K562 (cell line): ENCODE results near the gene RPF1. TPM values are rescaled to one million over a fixed set of nuclear protein-coding genes. Genes with fewer than 3 reads are reported as not detected.

ENCODE experiments used
- ATAC-seq: fragments of 200-7000 bp; cut with Tn5 transposase; 3 replicates; pipeline ENCODE4 v1.9.1; 2020; ENCODE audit warnings: moderate library complexity
- BruUV-seq: library from RNA; stranded (reverse); fragments of 400-500 nt; replicated peaks from 2 replicates; lab custom pipeline; 2021; lab: Mats Ljungman, UMichigan
- CTCF ChIA-PET: fragments of 300-600 bp; formaldehyde crosslinking; extraction: SDS; loops from one replicate; lab custom pipeline; 2021; ENCODE audit warnings: low intra/inter-chr PET ratio; lab: Yijun Ruan, JAX
- POLR2A ChIA-PET: fragments of 300-600, 350-650 bp; sonication (Branson Sonifier 250); formaldehyde crosslinking; extraction: SDS; loops from one replicate; lab custom pipeline; 2021; ENCODE audit warnings: antibody characterized with exemption, inconsistent platforms; lab: Yijun Ruan, JAX
- DNase-seq, 4 experiments: peaks; one replicate each; pipeline versions ENCODE4 v3.0.0 to v3.0.0-alpha.2; 2011 to 2018; ENCODE audit warnings: low spot score in 3 of 4, mixed read lengths in 3 of 4; ENCODE audit errors: extremely low read depth in 1 of 4
- FAIRE-seq: peaks from 2 replicates; lab custom pipeline; 2011; peaks lifted over from hg19 to GRCh38; lab: Jason Lieb, UNC
- H2AFZ ChIP-seq: 2 replicates; pipeline ENCODE4 v1.6.0; 2011; ENCODE audit warnings: low read depth, low read length, control low read depth, inconsistent platforms
- H3K27ac ChIP-seq: fragments of 200-600 bp; 3 replicates; pipeline ENCODE4 v1.8.0; 2011; ENCODE audit warnings: low read depth, mild to moderate bottlenecking, control low read depth, inconsistent platforms, low read length, moderate library complexity, mixed read lengths; ENCODE audit errors: extremely low read depth
- H3K27me3 ChIP-seq, 2 experiments: fragments of 300-600 bp in 1 of 2; 2 replicates in 1 of 2; 3 replicates in 1 of 2; pipeline versions ENCODE4 v1.6.0 to v1.8.0; 2011; ENCODE audit warnings: inconsistent platforms in 2 of 2, low read length in 2 of 2, mild to moderate bottlenecking in 1 of 2, mixed read lengths in 1 of 2, moderate library complexity in 1 of 2; ENCODE audit not compliant: control insufficient read depth in 2 of 2, insufficient read depth in 2 of 2
- H3K36me3 ChIP-seq: fragments of 300-600 bp; 3 replicates; pipeline ENCODE4 v1.8.0; 2011; ENCODE audit warnings: mild to moderate bottlenecking, low read length, inconsistent platforms; ENCODE audit not compliant: control insufficient read depth, insufficient read depth
- H3K4me1 ChIP-seq, 2 experiments: fragments of 200-600 bp in 1 of 2; replicated peaks in 1 of 2; 2 replicates in 1 of 2; 3 replicates in 1 of 2; pipeline versions ENCODE4 v1.5.1 to v1.8.0; 2011; ENCODE audit warnings: inconsistent platforms in 2 of 2, low read length in 2 of 2, mild to moderate bottlenecking in 1 of 2, mixed read lengths in 1 of 2, moderate library complexity in 1 of 2; ENCODE audit not compliant: control insufficient read depth in 2 of 2, insufficient read depth in 2 of 2
- H3K4me2 ChIP-seq: 2 replicates; pipeline ENCODE4 v1.6.1; 2011; ENCODE audit warnings: low read length, control low read depth, inconsistent platforms, mixed read lengths; ENCODE audit not compliant: insufficient read depth
- H3K4me3 ChIP-seq: fragments of 200-600 bp; sonication (generic), shearing (Covaris generic); 2 replicates; pipeline ENCODE4 v1.5.1; 2016; ENCODE audit warnings: control low read depth, inconsistent platforms
- H3K79me2 ChIP-seq: fragments of 200-600 bp; 3 replicates; pipeline ENCODE4 v1.8.0; 2011; ENCODE audit warnings: low read length, inconsistent platforms; ENCODE audit not compliant: control insufficient read depth, insufficient read depth
- H3K9ac ChIP-seq, 2 experiments: 2 replicates each; pipeline versions ENCODE4 v1.6.0 to v1.6.1; 2011; ENCODE audit warnings: low read depth in 2 of 2, low read length in 2 of 2, control low read depth in 1 of 2, inconsistent platforms in 1 of 2, mild to moderate bottlenecking in 1 of 2, mixed read lengths in 1 of 2; ENCODE audit not compliant: insufficient read depth in 1 of 2
- H3K9me1 ChIP-seq: one replicate; pipeline ENCODE4 v1.6.0; 2011; ENCODE audit warnings: inconsistent platforms, mild to moderate bottlenecking, low read length, moderate library complexity; ENCODE audit not compliant: control insufficient read depth, insufficient read depth
- H3K9me3 ChIP-seq: replicated peaks from 2 replicates; pipeline ENCODE4 v1.5.1; 2011; ENCODE audit warnings: low read depth, low read length, inconsistent platforms; ENCODE audit not compliant: control insufficient read depth, insufficient read depth
- H4K20me1 ChIP-seq: replicated peaks from 2 replicates; pipeline ENCODE4 v1.6.1; 2011; ENCODE audit warnings: low read length, inconsistent platforms, mixed read lengths; ENCODE audit not compliant: control insufficient read depth, insufficient read depth
- KDM4B ChIP-seq, 2 experiments: fragments of 450-650 bp in 1 of 2; sonication (generic) in 1 of 2; IDR thresholded peaks; 2 replicates each; pipeline ENCODE4 v1.6.1; 2016 to 2017; ENCODE audit warnings: borderline replicate concordance in 2 of 2, antibody characterized with exemption in 1 of 2, low read depth in 1 of 2, mild to moderate bottlenecking in 1 of 2
- PHF20 ChIP-seq: fragments of 450-650 bp; IDR thresholded peaks from 2 replicates; pipeline ENCODE4 v1.6.1; 2018; ENCODE audit not compliant: partially characterized antibody
- POLR2A ChIP-seq: fragments of 450-650 bp; conservative IDR thresholded peaks from 2 replicates; pipeline ENCODE4 v1.6.1; 2016
- SIN3A ChIP-seq, 2 experiments: fragments of 150-350 bp in 1 of 2; IDR thresholded peaks; 2 replicates each; pipeline ENCODE4 v1.6.1; 2011 to 2016; ENCODE audit warnings: borderline replicate concordance in 2 of 2, low read depth in 2 of 2, low read length in 2 of 2, mild to moderate bottlenecking in 2 of 2, moderate library complexity in 2 of 2; ENCODE audit not compliant: control insufficient read depth in 1 of 2
- ZNF263 ChIP-seq: sonication (generic); formaldehyde crosslinking; IDR thresholded peaks from 2 replicates; pipeline ENCODE4 v1.8.0; 2022; ENCODE audit warnings: mild to moderate bottlenecking, missing genetic modification reagents, borderline replicate concordance
- WGBS: fragments of 100-300 bp; shearing (Covaris generic); methylation state at CpG from one replicate; pipeline ENCODE4 v1.1.6; 2016; ENCODE audit warnings: low coverage, mixed read lengths; ENCODE audit not compliant: insufficient coverage; ENCODE audit errors: missing lambda C conversion rate; 5-methylcytosine and 5-hydroxymethylcytosine counted together
- in situ Hi-C: fragments of 300-500 bp; cut with MboI; formaldehyde crosslinking; loops from 4 replicates; pipeline ENCODE4 v1.15.0; 2018; ENCODE audit warnings: inconsistent platforms, mixed read lengths
- intact Hi-C: fragments of 100-400 bp; cut with micrococcal nuclease; formaldehyde crosslinking; loops from 2 replicates; pipeline ENCODE4 v1.14.2; 2022
- polyA plus RNA-seq, 8 experiments: library from polyadenylated mRNA; depleted of rRNA in 4 of 8; stranded (reverse) in 5 of 8; unstranded in 3 of 8; fragments of >200 nt; fragmentation: Nextera tagmentation in 2 of 8; fragmentation: Illumina TruSeq in 1 of 8; extraction: Ambion mirVana in 2 of 8; extraction: Trizol in 1 of 8; gene quantifications; 2 replicates each; pipeline versions ENCODE4 v1.2.1 to v1.2.3, GENCODE V29; 2011 to 2014; ENCODE audit warnings: inconsistent platforms in 1 of 8, missing spikeins in 1 of 8
- total RNA-seq, 7 experiments: library from RNA; depleted of rRNA in 6 of 7; stranded (reverse); fragments of >200 nt in 6 of 7; fragmentation: Illumina TruSeq in 2 of 7; extraction: Trizol in 2 of 7; gene quantifications; 2 replicates each; pipeline versions ENCODE4 v1.2.1 to v1.2.3, GENCODE V29; 2011 to 2021; ENCODE audit warnings: low replicate concordance in 1 of 7
- TF ChIP-seq, protein P1 (sequence below): IDR thresholded peaks from 2 replicates; pipeline ENCODE4 v1.6.1; 2014; ENCODE audit warnings: antibody characterized with exemption
- TF ChIP-seq, protein P2 (sequence below): fragments of 450-650 bp; formaldehyde crosslinking; conservative IDR thresholded peaks from 2 replicates; pipeline ENCODE4 v1.4.0; 2022; ENCODE audit warnings: mild to moderate bottlenecking, missing genetic modification characterization

RPF1 gene
- total and polyA plus RNA-seq, 9 of the 15 experiments (the other 6 are each of a cell fraction or from before 2014, with no cell fraction given), result 52.4 to 156 (median 90.2) TPM

DNA sequence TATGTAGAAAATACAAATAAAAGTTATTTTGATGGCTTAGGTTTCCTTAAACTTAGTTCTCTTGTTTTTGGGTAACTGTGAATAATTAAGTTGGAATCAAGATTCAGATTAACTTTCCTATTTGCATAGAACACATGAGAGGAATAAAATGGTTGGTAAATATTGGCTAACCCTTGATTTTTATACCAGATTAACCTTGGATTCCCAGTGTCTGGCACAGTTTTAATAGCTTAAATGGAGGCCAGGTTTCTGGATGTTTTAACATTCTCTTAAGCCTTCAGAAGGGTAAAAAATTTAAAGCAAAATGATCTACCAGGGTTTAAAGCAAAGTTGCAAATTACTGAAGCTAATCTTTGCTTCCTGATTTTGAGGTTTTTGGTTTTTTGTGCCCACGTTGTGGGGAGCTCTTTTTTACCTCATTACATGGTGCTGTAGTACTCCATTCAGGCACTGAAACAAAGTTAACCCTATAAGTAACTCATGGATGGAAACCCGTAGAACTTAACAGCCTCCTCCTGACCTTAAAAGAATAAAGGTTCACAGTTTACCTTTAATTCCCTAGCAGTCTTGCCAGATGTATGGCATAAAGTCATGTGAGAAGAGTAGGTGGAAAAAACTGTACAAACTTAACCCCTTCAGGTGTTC is 18.7 kb downstream of the RPF1 start:
- H2AFZ ChIP-seq, result no peak overlapping the region
- H3K27ac ChIP-seq, result no peak overlapping the region
- DNase-seq, result no peak
- in situ Hi-C loops, result no loop called here
- H3K9me1 ChIP-seq, result no peaks in the 10 kb centered on the region
- BruUV-seq, result TSS peak; percentile 15
- intact Hi-C loops, result no loop called here
- no peaks in the 10 kb centered on the region for H3K4me1 ChIP-seq
- H3K79me2 ChIP-seq, result peaks cover 39% of the 10 kb centered on the region
- FAIRE-seq, result no peak
- ATAC-seq, result 0 out of 3 replicates have a peak, but pooled peaks have one; percentile 16
- CTCF ChIA-PET, result no interaction called here
- H3K9ac ChIP-seq, result no peak overlapping the region
- H3K27me3 ChIP-seq, result no peaks in the 10 kb centered on the region
- TF ChIP-seq SIN3A (IDR thresholded peaks at IDR 0.05; ENCODE audit: borderline replicate concordance in 2 of 2, control insufficient read depth in 1 of 2, low read depth in 2 of 2, low read length in 2 of 2), result 0 out of 4 replicates have a peak, but pooled peaks of 1 of the 2 experiments have one; percentile 41
- no peak for TF ChIP-seq KDM4B (IDR thresholded peaks at IDR 0.05; ENCODE audit: borderline replicate concordance in 2 of 2, low read depth in 1 of 2)
- TF ChIP-seq, protein P1, sequence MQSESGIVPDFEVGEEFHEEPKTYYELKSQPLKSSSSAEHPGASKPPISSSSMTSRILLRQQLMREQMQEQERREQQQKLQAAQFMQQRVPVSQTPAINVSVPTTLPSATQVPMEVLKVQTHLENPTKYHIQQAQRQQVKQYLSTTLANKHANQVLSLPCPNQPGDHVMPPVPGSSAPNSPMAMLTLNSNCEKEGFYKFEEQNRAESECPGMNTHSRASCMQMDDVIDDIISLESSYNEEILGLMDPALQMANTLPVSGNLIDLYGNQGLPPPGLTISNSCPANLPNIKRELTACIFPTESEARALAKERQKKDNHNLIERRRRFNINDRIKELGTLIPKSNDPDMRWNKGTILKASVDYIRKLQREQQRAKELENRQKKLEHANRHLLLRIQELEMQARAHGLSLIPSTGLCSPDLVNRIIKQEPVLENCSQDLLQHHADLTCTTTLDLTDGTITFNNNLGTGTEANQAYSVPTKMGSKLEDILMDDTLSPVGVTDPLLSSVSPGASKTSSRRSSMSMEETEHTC, result no peak
- TF ChIP-seq, protein P2, sequence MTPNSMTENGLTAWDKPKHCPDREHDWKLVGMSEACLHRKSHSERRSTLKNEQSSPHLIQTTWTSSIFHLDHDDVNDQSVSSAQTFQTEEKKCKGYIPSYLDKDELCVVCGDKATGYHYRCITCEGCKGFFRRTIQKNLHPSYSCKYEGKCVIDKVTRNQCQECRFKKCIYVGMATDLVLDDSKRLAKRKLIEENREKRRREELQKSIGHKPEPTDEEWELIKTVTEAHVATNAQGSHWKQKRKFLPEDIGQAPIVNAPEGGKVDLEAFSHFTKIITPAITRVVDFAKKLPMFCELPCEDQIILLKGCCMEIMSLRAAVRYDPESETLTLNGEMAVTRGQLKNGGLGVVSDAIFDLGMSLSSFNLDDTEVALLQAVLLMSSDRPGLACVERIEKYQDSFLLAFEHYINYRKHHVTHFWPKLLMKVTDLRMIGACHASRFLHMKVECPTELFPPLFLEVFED, result 0 out of 2 replicates have a peak, but pooled peaks have one; percentile 3
- 0 out of 2 replicates have a peak, but pooled peaks have one; percentile 11 for TF ChIP-seq POLR2A
- TF ChIP-seq ZNF263, result no peak
- no peak for TF ChIP-seq PHF20
- TF ChIP-seq, all 486 proteins: peak for 3
- no peaks in the 10 kb centered on the region for H4K20me1 ChIP-seq
- POLR2A ChIA-PET, result interaction anchor here (0.8 to 0.9 kb wide), 2 partner anchors 8 to 16 kb away, joined by 6 read pairs; partner anchors contain the start of genes GNG5 and SPATA1
- peaks cover 98% of the 10 kb centered on the region for H3K36me3 ChIP-seq
- no peak overlapping the region for H3K4me2 ChIP-seq
- no peaks in the 10 kb centered on the region for H3K9me3 ChIP-seq
- WGBS, result 57% methylated on average over 2 of the region's 2 CpGs
- no peak overlapping the region for H3K4me3 ChIP-seq
